ENCODE data around the gene SLC16A11. TPM values are rescaled to one million over a fixed set of nuclear protein-coding genes. Genes with fewer than 3 reads are reported as not detected.

SLC16A11 gene
- total and polyA plus RNA-seq, 2 donors (not counting 1 experiment from before 2014, with no cell fraction given) = 10.0 to 31.9 TPM

DNA sequence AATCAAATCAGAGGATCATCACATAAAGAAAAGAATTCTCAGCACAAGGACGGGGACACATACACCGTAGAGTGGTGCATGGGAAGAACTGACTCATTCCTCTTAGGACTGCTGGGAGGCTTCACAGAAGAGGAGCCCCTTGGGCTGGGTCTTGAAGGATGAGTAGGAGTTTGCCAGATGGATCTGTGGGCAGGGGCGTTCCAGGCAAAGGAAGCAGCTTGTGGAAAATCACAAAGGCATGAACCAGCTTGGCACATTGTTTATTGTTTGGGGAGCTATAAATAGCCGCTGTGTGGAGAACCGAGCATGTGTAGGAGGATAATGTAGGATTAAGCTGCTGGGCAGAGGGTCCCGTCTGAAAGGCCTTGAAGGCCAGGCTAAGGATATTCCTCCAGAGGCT lies 5.1 kb upstream of the SLC16A11 start:
- Mint-ChIP-seq H3K4me3 (peak overlapping the region; percentile 17), H3K27me3 (peaks cover 3% of the 10 kb centered on the region), H3K4me1 (peaks cover 20% of the 10 kb centered on the region), H3K9me3 (ENCODE audit: insufficient read depth) (no peaks in the 10 kb centered on the region), H3K27ac (peak overlapping the region; percentile 0)
- H3K36me3 ChIP-seq (replicated peaks in 1 of 2; ENCODE audit: control extremely low read depth in 1 of 2, control insufficient read depth in 1 of 2, extremely low read depth in 1 of 2, insufficient read depth in 2 of 2, low read length in 1 of 2) = no peaks in the 10 kb centered on the region
- 100% methylated on average over 1 of the region's 6 CpGs for WGBS (ENCODE audit: insufficient coverage)
- H4K20me1 ChIP-seq (ENCODE audit: control insufficient read depth, insufficient read depth, low read length, poor library complexity, severe bottlenecking) = no peaks in the 10 kb centered on the region
- H2AFZ ChIP-seq (ENCODE audit: insufficient read depth, low read depth, low read length, poor library complexity, severe bottlenecking) = no peak overlapping the region
- no peak for ATAC-seq (ENCODE audit: low read depth)
- H3K4me2 ChIP-seq (replicated peaks; ENCODE audit: low read depth, low read length, poor library complexity, severe bottlenecking) = no peak overlapping the region
- H3K9ac ChIP-seq (ENCODE audit: low read length) = no peak overlapping the region
- H3K4me3 ChIP-seq (ENCODE audit: control extremely low read depth in 1 of 5, extremely low read depth in 1 of 5, insufficient read depth in 1 of 5, low read depth in 2 of 5, low read length in 4 of 5) = no peak overlapping the region
- H3K27ac ChIP-seq (ENCODE audit: low read length in 2 of 2) = no peak overlapping the region
- POLR2A ChIA-PET = no interaction called here
- intact Hi-C loops (cut with micrococcal nuclease) = loop anchor here (5.0 to 10.0 kb wide), 2 partner anchors 536 to 638 kb away; partner anchors contain the start of genes MPDU1, TP53 and WRAP53
- no peak for TF ChIP-seq EZH2 (IDR thresholded peaks at IDR 0.05; ENCODE audit: borderline replicate concordance, insufficient read depth, low read depth, low read length, poor library complexity, severe bottlenecking)
- TF ChIP-seq, protein P1, sequence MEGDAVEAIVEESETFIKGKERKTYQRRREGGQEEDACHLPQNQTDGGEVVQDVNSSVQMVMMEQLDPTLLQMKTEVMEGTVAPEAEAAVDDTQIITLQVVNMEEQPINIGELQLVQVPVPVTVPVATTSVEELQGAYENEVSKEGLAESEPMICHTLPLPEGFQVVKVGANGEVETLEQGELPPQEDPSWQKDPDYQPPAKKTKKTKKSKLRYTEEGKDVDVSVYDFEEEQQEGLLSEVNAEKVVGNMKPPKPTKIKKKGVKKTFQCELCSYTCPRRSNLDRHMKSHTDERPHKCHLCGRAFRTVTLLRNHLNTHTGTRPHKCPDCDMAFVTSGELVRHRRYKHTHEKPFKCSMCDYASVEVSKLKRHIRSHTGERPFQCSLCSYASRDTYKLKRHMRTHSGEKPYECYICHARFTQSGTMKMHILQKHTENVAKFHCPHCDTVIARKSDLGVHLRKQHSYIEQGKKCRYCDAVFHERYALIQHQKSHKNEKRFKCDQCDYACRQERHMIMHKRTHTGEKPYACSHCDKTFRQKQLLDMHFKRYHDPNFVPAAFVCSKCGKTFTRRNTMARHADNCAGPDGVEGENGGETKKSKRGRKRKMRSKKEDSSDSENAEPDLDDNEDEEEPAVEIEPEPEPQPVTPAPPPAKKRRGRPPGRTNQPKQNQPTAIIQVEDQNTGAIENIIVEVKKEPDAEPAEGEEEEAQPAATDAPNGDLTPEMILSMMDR (IDR thresholded peaks at IDR 0.05) = no peak
- peaks cover 14 to 28% of the 10 kb centered on the region in 2 donors for H3K4me1 ChIP-seq (ENCODE audit: control insufficient read depth in 2 of 2, insufficient read depth in 2 of 2, low read length in 2 of 2)
- H3K79me2 ChIP-seq (ENCODE audit: control insufficient read depth, insufficient read depth, low read length) = no peaks in the 10 kb centered on the region
- no peaks in the 10 kb centered on the region for H3K9me3 ChIP-seq (ENCODE audit: control extremely low read depth in 1 of 3, control insufficient read depth in 2 of 3, insufficient read depth in 1 of 3, low read length in 2 of 3)
- no peak for DNase-seq
- CTCF ChIA-PET = interaction anchor here (0.6 to 14.5 kb wide), 5 partner anchors 27 to 135 kb away, joined by 3 to 584 read pairs (median 20); partner anchors contain the start of gene BCL6B
- H3K27me3 ChIP-seq (replicated peaks in 1 of 4; ENCODE audit: control extremely low read depth in 1 of 4, control insufficient read depth in 3 of 4, insufficient read depth in 4 of 4, low read length in 3 of 4) = no peaks in the 10 kb centered on the region

DNA sequence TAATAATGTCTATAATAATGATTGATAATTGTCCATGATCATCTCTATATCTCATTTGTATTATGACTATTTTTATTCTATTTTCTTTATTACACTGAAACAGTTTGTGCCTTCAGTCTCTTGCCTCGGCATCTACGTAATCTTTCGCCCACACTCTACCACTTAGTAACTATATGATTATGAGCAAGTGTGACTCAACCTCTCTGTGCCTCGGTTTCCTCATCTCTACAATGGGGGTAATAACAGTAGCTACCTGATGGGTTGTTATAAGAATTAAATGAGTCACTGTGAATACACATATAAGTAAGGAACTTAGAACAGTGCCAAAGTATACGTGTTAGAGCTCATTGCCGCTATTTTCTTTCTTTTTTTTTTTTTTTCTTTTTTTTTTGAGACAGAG lies 3.7 kb upstream of the SLC16A11 start:
- peaks cover 3% of the 10 kb centered on the region for H3K27me3 Mint-ChIP-seq

More for the DNA sequence above, 3.7 kb upstream of the SLC16A11 start:
- ATAC-seq (ENCODE audit: low read depth) = no peak
- 100% methylated on average over 2 of the region's 6 CpGs for WGBS (ENCODE audit: insufficient coverage)
- Histone ChIP-seq H2AFZ (ENCODE audit: insufficient read depth, low read depth, low read length, poor library complexity, severe bottlenecking) (no peak overlapping the region), H3K4me3 (ENCODE audit: control extremely low read depth in 1 of 5, extremely low read depth in 1 of 5, insufficient read depth in 1 of 5, low read depth in 2 of 5, low read length in 4 of 5) (no peak overlapping the region), H3K4me2 (replicated peaks; ENCODE audit: low read depth, low read length, poor library complexity, severe bottlenecking) (no peak overlapping the region), H3K79me2 (ENCODE audit: control insufficient read depth, insufficient read depth, low read length) (no peaks in the 10 kb centered on the region), H3K27ac (ENCODE audit: low read length in 2 of 2) (peak overlapping the region in 1 of 2 donors; percentile 61), H3K27me3 (replicated peaks in 1 of 4; ENCODE audit: control extremely low read depth in 1 of 4, control insufficient read depth in 3 of 4, insufficient read depth in 4 of 4, low read length in 3 of 4) (peaks cover 0 to 4% (median 0%) of the 10 kb centered on the region in 4 experiments), H4K20me1 (ENCODE audit: control insufficient read depth, insufficient read depth, low read length, poor library complexity, severe bottlenecking) (no peaks in the 10 kb centered on the region), H3K9ac (ENCODE audit: low read length) (no peak overlapping the region), H3K36me3 (replicated peaks in 1 of 2; ENCODE audit: control extremely low read depth in 1 of 2, control insufficient read depth in 1 of 2, extremely low read depth in 1 of 2, insufficient read depth in 2 of 2, low read length in 1 of 2) (no peaks in the 10 kb centered on the region), H3K9me3 (ENCODE audit: control extremely low read depth in 1 of 3, control insufficient read depth in 2 of 3, insufficient read depth in 1 of 3, low read length in 2 of 3) (peaks cover 0 to 8% (median 0%) of the 10 kb centered on the region in 3 donors), H3K4me1 (ENCODE audit: control insufficient read depth in 2 of 2, insufficient read depth in 2 of 2, low read length in 2 of 2) (peaks cover 28 to 42% of the 10 kb centered on the region in 2 donors)
- peak overlapping the region; percentile 51 for H3K4me3 Mint-ChIP-seq
- ChIA-PET CTCF (interaction anchor here (0.9 to 14.5 kb wide), 7 partner anchors 26 to 249 kb away, joined by 3 to 584 read pairs (median 3); partner anchors contain the start of gene BCL6B), POLR2A (interaction anchor here (0.9 to 1.0 kb wide), 2 partner anchors 12 to 282 kb away, joined by 3 read pairs; partner anchors contain the start of gene SLC16A13)
- intact Hi-C loops (cut with micrococcal nuclease) = loop anchor here (2.0 to 10.0 kb wide), 4 partner anchors 135 to 640 kb away; partner anchors contain the start of genes MPDU1, TP53 and WRAP53
- peaks cover 28% of the 10 kb centered on the region for H3K4me1 Mint-ChIP-seq
- no peak for DNase-seq
- no peak overlapping the region for H3K27ac Mint-ChIP-seq
- TF ChIP-seq, protein P1 (IDR thresholded peaks at IDR 0.05) = no peak
- TF ChIP-seq EZH2 (IDR thresholded peaks at IDR 0.05; ENCODE audit: borderline replicate concordance, insufficient read depth, low read depth, low read length, poor library complexity, severe bottlenecking) = no peak
- H3K9me3 Mint-ChIP-seq (ENCODE audit: insufficient read depth) = no peaks in the 10 kb centered on the region

Measured in B cell (primary cell).